ENCODE data around the gene RIOX2. TPM values are rescaled to one million over a fixed set of nuclear protein-coding genes. Genes with fewer than 3 reads are reported as not detected.

RIOX2 gene
- total RNA-seq, 3 donors from 2014 or later, result 13.5 to 20.8 (median 20.7) TPM

- intact Hi-C loops (cut with DNase I, micrococcal nuclease), result no loop called here
- H3K4me1 ChIP-seq (ENCODE audit: low read depth), result no peaks in the 10 kb centered on the region
- no peaks in the 10 kb centered on the region for H3K9me3 ChIP-seq
- TF ChIP-seq, protein P1, sequence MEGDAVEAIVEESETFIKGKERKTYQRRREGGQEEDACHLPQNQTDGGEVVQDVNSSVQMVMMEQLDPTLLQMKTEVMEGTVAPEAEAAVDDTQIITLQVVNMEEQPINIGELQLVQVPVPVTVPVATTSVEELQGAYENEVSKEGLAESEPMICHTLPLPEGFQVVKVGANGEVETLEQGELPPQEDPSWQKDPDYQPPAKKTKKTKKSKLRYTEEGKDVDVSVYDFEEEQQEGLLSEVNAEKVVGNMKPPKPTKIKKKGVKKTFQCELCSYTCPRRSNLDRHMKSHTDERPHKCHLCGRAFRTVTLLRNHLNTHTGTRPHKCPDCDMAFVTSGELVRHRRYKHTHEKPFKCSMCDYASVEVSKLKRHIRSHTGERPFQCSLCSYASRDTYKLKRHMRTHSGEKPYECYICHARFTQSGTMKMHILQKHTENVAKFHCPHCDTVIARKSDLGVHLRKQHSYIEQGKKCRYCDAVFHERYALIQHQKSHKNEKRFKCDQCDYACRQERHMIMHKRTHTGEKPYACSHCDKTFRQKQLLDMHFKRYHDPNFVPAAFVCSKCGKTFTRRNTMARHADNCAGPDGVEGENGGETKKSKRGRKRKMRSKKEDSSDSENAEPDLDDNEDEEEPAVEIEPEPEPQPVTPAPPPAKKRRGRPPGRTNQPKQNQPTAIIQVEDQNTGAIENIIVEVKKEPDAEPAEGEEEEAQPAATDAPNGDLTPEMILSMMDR (IDR thresholded peaks at IDR 0.05), result no peak
- DNase-seq, result no peak
- no peaks in the 10 kb centered on the region for H3K36me3 ChIP-seq (ENCODE audit: low read depth)
- no peak overlapping the region for H3K4me3 ChIP-seq
- ATAC-seq, result no peak
These were observed 16.7 kb upstream of the RIOX2 start for GRCh38 chr3:97988784-97989568.

GRCh38 chr3:97987306-97987705 lies 15.1 kb upstream of the RIOX2 start:
- TF ChIP-seq, protein P1 (IDR thresholded peaks at IDR 0.05), result no peak
- ATAC-seq, result no peak
- intact Hi-C loops (cut with DNase I, micrococcal nuclease), result no loop called here
- no peak for DNase-seq
- H3K4me1 ChIP-seq (ENCODE audit: low read depth), result no peaks in the 10 kb centered on the region
- no peaks in the 10 kb centered on the region for H3K36me3 ChIP-seq (ENCODE audit: low read depth)
- no peak overlapping the region for H3K4me3 ChIP-seq
- H3K9me3 ChIP-seq, result no peaks in the 10 kb centered on the region

GRCh38 chr3:97983933-97984491 lies 11.8 kb upstream of the RIOX2 start:
- ATAC-seq (no peak), DNase-seq (no peak)
- Histone ChIP-seq H3K4me3 (no peak overlapping the region), H3K4me1 (ENCODE audit: low read depth) (no peaks in the 10 kb centered on the region), H3K36me3 (ENCODE audit: low read depth) (no peaks in the 10 kb centered on the region), H3K9me3 (no peaks in the 10 kb centered on the region)
- TF ChIP-seq, protein P1 (IDR thresholded peaks at IDR 0.05), result no peak
- intact Hi-C loops (cut with DNase I, micrococcal nuclease), result no loop called here

DNA sequence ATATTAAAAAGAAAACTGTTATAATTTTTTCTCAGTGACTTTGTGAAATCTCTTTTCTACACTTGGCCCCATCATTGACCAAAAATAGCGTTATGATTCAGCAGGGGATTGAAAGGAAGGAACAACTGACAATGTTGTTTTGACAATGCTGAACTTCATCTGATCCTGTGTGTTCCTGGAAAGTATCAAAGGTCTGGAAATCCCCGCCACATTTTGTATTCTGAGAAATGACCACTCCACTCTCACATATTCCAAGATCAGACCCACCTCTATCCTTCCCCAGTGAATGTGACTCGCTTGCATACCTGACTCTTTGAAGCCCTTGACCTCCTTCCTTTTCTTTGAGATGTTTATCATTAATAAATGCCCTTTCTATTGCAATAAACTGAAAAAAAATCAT lies 9.7 kb upstream of the RIOX2 start:
- TF ChIP-seq, protein P1 (IDR thresholded peaks at IDR 0.05), result no peak
- Histone ChIP-seq H3K4me1 (ENCODE audit: low read depth) (no peaks in the 10 kb centered on the region), H3K4me3 (no peak overlapping the region), H3K9me3 (no peaks in the 10 kb centered on the region), H3K36me3 (ENCODE audit: low read depth) (no peaks in the 10 kb centered on the region)
- no peak for ATAC-seq
- no peak for DNase-seq
- intact Hi-C loops (cut with DNase I, micrococcal nuclease), result no loop called here

DNA sequence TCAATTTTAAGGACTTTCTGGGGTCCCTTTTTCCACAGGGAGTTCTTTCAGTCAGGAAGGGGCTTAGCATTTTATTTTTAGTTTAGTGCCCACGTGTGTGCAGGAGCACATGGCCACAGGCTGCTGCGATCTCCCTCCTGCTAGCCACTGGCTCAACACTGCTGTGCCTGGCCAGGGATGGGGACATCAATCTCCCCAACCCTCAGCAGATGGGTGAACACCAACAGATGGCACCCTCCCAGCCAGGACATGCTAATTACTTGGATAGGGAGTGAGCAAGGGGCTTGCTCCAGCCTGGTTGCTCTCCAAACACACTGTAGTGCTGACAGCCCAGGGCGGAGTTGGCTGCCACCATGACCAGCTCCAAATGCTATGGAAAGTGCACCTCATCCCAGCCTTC lies 7.4 kb upstream of the RIOX2 start:
- intact Hi-C loops (cut with DNase I, micrococcal nuclease), result no loop called here
- TF ChIP-seq, protein P1 (IDR thresholded peaks at IDR 0.05), result no peak
- H3K4me3 ChIP-seq, result no peak overlapping the region

More for the DNA sequence above, 7.4 kb upstream of the RIOX2 start:
- Histone ChIP-seq H3K9me3 (no peaks in the 10 kb centered on the region), H3K36me3 (ENCODE audit: low read depth) (no peaks in the 10 kb centered on the region), H3K4me1 (ENCODE audit: low read depth) (no peaks in the 10 kb centered on the region)
- DNase-seq (no peak), ATAC-seq (no peak)
